ENCODE data around the gene NTM.

The NTM gene

DNA sequence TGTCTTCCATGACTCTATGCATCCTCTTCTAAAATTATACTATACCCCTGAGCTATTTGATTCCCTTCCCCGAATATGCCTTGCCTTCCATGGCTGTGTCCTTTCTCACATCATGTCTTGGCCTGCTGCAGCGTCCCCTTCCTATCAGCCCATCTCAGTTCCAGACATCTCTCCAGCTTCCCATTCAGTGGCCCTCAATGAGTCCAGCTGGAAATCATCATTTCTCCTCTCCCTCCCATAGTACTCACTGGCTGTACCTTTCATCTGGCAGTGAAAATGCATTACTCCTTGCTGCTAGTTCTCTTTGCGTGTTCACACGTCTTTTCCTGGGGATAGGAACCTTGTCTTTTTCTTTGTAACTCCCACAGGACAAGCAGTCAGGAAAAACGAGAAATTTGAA, 486.8 kb downstream of the NTM start:
- ATAC-seq: no peak
- H3K27ac Mint-ChIP-seq: no peak overlapping the region
- H3K36me3 Mint-ChIP-seq: no peaks in the 10 kb centered on the region
- DNase-seq (ENCODE audit: low spot score in 2 of 2): no peak
- H3K9me3 Mint-ChIP-seq: peaks cover 7% of the 10 kb centered on the region
- no peaks in the 10 kb centered on the region for H3K4me1 Mint-ChIP-seq
- H3K4me3 Mint-ChIP-seq: no peak overlapping the region

DNA sequence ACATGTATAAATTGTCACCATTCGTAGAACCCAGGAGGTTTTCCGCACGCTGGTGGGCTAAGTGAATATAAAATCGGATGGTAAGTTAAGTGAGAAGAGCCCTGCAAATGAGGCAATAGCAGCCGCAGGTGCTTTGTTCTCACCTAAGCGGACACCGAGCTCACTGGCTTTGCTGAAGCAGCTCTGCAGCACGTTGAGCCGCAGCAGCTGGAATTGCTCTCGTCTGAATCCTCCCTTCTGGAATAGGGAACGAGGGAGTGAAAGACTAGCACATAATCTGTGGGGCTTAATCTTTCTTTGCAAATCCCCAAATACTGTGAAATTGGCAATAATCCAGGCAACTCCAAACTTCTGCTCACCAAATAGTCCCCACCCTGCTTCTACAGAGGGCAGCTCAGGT, 488.1 kb downstream of the NTM start:
- Mint-ChIP-seq H3K36me3 (no peaks in the 10 kb centered on the region), H3K9me3 (peaks cover 2% of the 10 kb centered on the region), H3K4me1 (no peaks in the 10 kb centered on the region), H3K4me3 (no peak overlapping the region), H3K27ac (no peak overlapping the region)
- ATAC-seq (no peak), DNase-seq (ENCODE audit: low spot score in 2 of 2) (no peak)

DNA sequence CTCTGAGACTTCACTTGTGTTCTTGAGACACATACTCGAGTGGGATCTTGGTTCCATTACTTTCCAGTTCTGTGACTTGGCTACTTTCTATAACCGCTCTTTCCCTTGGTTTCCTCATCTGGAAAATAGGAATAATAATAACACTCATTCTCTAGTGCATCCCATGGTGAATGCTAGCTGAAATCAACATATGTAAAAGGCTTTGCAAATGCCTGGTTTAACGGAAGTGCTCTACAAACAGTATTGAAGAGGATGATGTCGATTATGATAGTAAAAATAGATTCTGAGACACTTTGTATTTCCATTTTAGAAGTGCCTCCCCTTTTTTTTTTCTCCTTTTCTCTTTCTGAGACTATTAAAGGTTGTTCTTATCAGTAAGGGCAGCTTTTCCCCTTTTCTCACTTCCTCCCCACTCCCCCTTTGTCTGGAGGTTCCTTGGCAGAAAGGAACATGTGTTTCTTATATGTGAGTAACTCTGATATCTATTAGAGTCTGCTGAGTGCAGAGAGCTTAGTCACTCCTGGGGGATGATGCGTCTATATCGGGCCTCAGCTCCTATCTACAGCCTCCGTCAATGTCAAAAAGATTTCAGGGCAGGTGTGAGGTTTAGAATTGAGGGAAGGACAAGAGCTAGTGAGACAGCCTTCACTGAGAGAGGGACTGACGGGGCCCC, 489.3 kb downstream of the NTM start:
- ATAC-seq (no peak), DNase-seq (ENCODE audit: low spot score in 2 of 2) (no peak)
- Mint-ChIP-seq H3K27ac (no peak overlapping the region), H3K9me3 (peaks cover 7% of the 10 kb centered on the region), H3K4me1 (no peaks in the 10 kb centered on the region), H3K4me3 (no peak overlapping the region), H3K36me3 (no peaks in the 10 kb centered on the region)

DNA sequence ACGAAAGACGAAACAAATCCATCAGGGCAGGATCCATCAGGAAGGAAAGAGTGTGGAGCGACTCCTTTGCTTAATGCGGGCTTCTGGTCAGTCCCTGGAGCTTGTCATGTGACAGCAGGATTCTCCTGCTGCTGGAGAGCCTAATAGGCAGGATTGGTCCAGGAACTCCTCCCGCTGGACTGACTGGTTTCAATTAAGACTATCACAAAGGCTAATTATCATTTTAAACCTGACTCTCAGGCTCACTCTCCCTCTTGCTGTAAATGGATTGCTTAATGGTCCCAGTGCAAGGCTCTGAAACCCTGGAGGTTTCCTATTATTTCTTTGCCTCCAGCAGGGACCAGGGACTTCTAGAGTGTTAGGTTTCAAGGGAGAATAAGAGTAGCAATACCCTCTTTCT, 493.8 kb downstream of the NTM start:
- DNase-seq (ENCODE audit: low spot score in 2 of 2): no peak

DNA sequence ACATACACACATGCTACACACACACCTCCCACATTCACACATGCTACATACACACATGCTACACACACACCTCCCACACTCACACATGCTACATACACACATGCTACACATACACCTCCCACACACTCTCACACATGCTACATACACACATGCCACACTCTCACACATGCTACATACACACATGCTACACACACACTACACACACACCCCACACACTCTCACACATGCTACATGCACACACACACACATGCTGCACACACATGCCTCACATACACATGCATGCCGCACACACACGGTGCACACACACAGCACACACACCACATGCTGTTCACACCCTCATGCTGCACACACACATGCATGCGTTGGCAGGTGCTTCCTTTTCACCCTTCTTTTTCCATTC, 495.4 kb downstream of the NTM start:
- no peaks in the 10 kb centered on the region for H3K4me1 Mint-ChIP-seq
- peaks cover 17% of the 10 kb centered on the region for H3K9me3 Mint-ChIP-seq
- DNase-seq (ENCODE audit: low spot score in 2 of 2) (no peak), ATAC-seq (no peak)
- no peaks in the 10 kb centered on the region for H3K36me3 Mint-ChIP-seq
- H3K27ac Mint-ChIP-seq: no peak overlapping the region
- no peak overlapping the region for H3K4me3 Mint-ChIP-seq

More for the DNA sequence above, 493.8 kb downstream of the NTM start:
- ATAC-seq: no peak
- Mint-ChIP-seq H3K36me3 (no peaks in the 10 kb centered on the region), H3K27ac (no peak overlapping the region), H3K4me3 (no peak overlapping the region), H3K4me1 (no peaks in the 10 kb centered on the region), H3K9me3 (peaks cover 19% of the 10 kb centered on the region)

DNA sequence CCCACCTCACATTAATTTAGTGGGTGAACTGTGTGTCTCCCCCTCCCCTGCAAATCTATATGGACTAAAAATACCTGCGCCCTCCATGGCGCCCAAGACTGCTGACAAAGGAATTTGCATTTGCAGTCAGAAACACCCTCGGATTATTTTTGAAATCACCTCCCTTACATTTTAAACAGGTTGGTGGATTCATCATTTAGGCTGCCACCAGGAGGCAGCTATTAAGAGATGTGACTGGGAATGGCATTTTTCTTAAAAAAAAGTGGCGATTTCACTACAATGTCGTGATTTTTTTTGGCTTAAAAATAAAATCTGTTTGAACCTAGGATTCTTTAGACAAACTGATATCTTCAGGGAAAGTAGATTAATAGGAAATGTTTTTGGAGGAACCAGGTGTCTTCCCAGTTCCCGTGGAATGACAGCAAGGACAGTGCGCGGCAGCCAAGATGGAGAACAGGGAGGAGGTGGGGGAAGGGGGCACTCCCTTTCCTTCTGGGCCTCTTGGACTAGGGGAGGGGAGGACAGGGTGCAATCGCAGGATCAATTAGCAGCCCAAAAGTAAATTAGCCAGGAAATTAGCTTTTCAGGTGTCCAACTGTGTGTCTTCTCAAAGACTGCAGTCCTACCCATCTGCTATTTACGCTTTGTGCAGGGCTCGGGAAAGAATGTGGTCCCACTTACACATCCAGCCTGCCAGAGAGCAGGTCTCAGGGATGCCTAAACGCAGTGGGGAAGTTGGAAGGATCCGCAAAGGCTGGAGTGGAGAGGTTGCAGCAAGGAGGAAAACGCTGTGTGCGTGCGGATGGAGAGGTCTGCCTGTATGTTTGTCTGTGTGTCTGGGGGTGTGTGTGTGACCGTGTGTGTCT, 496.4 kb downstream of the NTM start:
- no peak overlapping the region for H3K4me3 Mint-ChIP-seq
- H3K27ac Mint-ChIP-seq: no peak overlapping the region
- peaks cover 17% of the 10 kb centered on the region for H3K9me3 Mint-ChIP-seq
- H3K36me3 Mint-ChIP-seq: no peaks in the 10 kb centered on the region
- no peaks in the 10 kb centered on the region for H3K4me1 Mint-ChIP-seq
- ATAC-seq: no peak
- no peak for DNase-seq (ENCODE audit: low spot score in 2 of 2)

DNA sequence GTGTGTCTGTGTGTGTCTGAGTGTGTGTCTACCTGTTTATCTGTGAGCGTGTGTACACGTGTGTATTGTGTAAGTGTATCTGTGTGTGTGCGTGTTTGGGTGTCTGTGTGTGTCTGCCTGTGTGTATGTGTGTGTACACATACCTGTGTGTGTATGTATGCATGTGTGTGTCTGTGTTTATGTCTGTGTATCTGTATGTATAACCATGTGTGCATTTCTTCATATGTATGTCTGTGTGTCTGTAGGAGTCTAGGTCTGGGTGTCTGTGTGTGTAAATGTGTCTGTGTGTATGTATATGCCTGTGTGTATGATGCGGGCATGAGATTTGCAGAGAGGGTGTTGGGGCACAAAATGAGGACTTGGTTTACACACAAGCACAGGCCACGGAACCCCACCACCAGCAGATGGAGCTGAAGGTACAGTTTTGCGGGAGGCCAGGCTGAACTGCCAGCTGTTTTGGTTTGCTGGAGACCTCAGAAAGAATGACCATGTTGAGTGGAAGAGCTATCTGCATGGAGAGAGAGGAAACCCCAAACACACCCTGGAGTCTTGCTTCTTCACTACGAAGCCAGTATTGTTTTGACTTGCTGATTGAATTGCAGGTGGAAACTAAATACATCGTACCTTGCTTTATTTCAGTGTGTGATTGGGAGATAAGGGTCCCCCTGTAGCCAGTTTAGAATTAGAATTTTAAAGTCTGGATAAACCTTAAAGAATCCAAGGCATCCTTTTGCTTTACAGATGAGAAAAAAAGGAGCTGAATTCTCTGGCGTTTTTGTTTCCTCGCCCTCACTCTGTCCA, 497.2 kb downstream of the NTM start:
- no peaks in the 10 kb centered on the region for H3K4me1 Mint-ChIP-seq
- no peaks in the 10 kb centered on the region for H3K36me3 Mint-ChIP-seq
- peaks cover 17% of the 10 kb centered on the region for H3K9me3 Mint-ChIP-seq
- no peak overlapping the region for H3K27ac Mint-ChIP-seq
- DNase-seq (ENCODE audit: low spot score in 2 of 2): no peak
- no peak overlapping the region for H3K4me3 Mint-ChIP-seq
- ATAC-seq: no peak

DNA sequence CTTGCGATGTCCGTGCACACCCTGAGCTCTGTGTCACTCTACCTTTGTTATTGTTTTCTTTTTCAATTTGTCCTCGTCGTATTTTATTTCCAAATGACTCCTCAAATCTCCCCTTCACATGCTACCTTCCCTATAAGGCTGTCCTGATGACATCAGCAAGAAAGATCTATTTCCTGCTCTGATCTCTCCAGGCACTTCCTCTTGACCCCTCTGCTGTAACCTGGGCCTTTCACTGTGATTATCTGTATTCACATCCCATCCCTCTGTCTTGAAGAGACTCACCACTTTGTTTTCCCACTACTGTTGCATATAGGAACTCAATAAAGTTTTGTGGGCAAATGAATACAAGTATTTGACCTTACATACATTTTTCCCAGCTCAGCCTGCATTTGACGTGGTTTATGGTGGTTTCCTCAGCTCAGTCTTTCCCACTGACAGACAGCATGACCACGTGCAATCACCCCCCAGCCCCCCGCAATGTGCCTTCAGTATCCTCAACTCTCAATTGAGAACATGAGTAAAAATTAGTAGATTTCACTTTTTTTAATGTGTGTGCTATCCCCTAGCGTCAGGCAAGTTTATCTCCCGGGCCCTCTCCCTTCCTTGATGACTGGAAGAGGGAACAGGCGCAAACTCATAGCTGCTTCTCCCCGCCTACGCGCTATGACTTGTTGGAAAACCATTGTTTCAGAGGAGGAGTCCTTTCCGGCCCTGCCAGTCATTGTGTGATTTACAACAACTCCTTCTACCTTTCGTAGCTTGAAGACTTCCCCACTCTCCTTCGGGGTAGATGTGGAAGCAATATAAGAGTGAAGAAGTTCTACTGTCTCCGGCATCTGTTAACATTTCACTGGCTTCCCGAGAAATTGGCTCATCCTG, 498.5 kb downstream of the NTM start:
- Mint-ChIP-seq H3K4me3 (no peak overlapping the region), H3K27ac (no peak overlapping the region), H3K36me3 (no peaks in the 10 kb centered on the region), H3K4me1 (no peaks in the 10 kb centered on the region), H3K9me3 (peaks cover 13% of the 10 kb centered on the region)
- no peak for ATAC-seq
- DNase-seq (ENCODE audit: low spot score in 2 of 2): no peak

DNA sequence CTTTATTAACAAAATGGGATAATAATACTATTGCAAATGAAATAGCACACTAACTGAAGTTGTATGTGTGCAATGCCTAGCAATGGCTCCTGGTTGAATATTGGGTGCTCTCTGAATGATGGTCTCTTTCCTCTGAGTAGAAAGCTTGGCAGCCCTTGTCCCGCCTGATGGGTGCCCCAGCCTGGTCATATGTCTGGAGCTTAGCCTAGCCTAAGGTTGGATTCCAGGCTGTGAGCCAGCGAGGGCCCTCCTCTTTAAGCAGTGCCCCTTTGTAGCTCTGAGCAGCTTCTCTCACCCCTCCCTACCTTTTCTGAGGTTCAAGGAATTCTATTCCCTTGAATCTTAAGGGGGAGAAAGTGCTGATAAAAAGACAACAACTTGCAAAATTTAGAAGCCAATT, 499.9 kb downstream of the NTM start:
- H3K9me3 Mint-ChIP-seq: peaks cover 12% of the 10 kb centered on the region
- no peaks in the 10 kb centered on the region for H3K36me3 Mint-ChIP-seq
- no peak overlapping the region for H3K4me3 Mint-ChIP-seq
- no peak overlapping the region for H3K27ac Mint-ChIP-seq
- DNase-seq (ENCODE audit: low spot score in 2 of 2): no peak
- no peaks in the 10 kb centered on the region for H3K4me1 Mint-ChIP-seq
- ATAC-seq: no peak

DNA sequence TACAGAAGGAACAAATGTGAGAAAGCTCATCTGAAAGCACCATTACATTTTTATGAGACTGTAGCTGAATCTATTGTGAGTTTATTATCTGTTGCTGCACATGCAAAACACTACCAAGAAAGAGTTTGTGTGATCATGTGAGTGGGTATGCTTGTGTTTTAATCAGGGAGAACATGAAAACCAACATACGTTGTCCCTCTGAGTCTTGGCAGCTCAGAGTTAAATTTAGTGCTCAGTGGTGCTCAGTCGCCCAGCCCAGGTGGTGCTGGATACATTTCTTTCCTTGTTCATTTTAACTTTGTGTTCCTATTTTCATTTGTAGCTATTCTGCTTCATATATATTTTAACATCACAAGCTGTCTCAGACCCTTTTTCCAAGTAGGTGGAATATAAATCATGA, 500.6 kb downstream of the NTM start:
- peaks cover 9% of the 10 kb centered on the region for H3K9me3 Mint-ChIP-seq
- H3K4me1 Mint-ChIP-seq: no peaks in the 10 kb centered on the region
- DNase-seq (ENCODE audit: low spot score in 2 of 2) (no peak), ATAC-seq (no peak)
- H3K36me3 Mint-ChIP-seq: no peaks in the 10 kb centered on the region
- no peak overlapping the region for H3K27ac Mint-ChIP-seq
- no peak overlapping the region for H3K4me3 Mint-ChIP-seq

DNA sequence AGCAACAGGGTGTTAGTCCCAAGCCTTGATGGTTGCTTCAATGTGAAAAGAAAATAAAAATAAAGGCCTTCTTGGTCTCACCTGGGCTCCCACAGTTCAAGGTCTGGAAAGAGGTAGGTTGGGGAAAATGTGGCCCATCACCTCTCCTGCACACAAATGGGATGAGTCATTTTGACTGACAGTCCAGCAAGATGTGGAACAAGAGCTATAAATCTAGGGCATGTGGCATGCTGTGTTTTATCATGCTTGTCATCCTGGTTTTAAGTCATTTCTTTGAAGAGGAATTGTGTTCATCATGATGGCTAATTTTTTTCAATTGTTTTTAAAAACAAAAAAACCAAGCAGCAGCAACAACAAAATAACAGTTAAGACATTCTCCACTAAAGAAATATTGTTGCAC, 503.7 kb downstream of the NTM start:
- no peak overlapping the region for H3K27ac Mint-ChIP-seq
- no peak for ATAC-seq
- no peaks in the 10 kb centered on the region for H3K36me3 Mint-ChIP-seq
- no peaks in the 10 kb centered on the region for H3K9me3 Mint-ChIP-seq
- H3K4me1 Mint-ChIP-seq: no peaks in the 10 kb centered on the region
- no peak for DNase-seq (ENCODE audit: low spot score in 2 of 2)
- H3K4me3 Mint-ChIP-seq: no peak overlapping the region

DNA sequence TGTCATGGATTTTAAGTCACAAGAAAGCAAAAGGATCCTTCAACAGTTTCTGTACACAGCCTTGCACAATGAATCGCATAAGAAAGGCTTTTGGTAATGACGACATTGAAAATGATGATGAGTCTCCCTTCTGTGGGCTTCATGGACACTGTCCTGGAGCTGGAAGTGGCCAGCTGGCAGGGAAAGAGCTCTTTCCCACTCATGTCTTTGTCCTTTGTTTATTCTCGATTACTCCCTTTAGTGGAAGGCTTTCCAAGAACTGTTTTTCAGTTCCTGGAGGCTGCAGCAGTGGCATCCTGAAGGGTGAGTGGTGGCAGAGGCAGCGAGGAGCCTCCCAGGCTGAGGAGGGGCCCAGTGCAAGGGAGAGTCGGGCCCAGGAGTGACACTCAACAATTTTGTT, 505.2 kb downstream of the NTM start:
- DNase-seq (ENCODE audit: low spot score in 2 of 2) (no peak), ATAC-seq (no peak)
- Mint-ChIP-seq H3K36me3 (no peaks in the 10 kb centered on the region), H3K9me3 (peaks cover 5% of the 10 kb centered on the region), H3K4me3 (no peak overlapping the region), H3K27ac (no peak overlapping the region), H3K4me1 (no peaks in the 10 kb centered on the region)

DNA sequence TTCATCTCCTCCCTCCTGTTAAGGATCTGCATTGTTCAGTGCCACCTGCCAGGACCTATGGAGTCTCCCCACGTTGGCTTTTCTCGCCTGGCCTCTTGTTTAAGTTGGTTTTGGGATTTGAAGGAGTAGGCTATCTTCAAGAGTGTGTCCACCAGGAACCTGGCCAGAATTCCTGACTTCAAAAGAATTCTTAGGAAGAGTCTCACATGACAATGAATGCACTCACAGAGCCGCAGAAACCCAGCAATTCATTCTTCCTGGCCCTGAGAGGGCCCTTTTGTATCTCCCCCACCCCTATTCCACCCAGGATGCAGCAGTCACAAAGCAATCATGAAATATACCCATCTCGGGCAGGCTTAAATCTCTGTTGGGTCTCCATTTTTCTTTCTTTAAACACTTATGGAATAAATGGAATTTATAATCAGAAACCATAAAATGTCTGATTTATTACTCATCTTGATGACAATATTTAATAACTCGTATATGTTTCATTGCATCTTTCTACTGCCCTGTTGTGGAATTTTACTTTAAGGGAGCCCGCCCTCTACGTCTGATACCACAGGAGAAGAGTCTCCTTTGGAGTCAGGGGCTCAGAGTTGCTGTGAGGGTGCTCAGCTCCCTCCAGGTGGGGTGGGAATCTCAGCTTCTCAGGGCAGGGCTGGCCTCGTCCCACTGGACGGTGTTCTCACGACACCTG, 507.0 kb downstream of the NTM start:
- no peak overlapping the region for H3K27ac Mint-ChIP-seq
- DNase-seq (ENCODE audit: low spot score in 2 of 2) (no peak), ATAC-seq (no peak)
- H3K4me1 Mint-ChIP-seq: no peaks in the 10 kb centered on the region
- H3K4me3 Mint-ChIP-seq: no peak overlapping the region
- H3K36me3 Mint-ChIP-seq: no peaks in the 10 kb centered on the region
- peaks cover 5% of the 10 kb centered on the region for H3K9me3 Mint-ChIP-seq

DNA sequence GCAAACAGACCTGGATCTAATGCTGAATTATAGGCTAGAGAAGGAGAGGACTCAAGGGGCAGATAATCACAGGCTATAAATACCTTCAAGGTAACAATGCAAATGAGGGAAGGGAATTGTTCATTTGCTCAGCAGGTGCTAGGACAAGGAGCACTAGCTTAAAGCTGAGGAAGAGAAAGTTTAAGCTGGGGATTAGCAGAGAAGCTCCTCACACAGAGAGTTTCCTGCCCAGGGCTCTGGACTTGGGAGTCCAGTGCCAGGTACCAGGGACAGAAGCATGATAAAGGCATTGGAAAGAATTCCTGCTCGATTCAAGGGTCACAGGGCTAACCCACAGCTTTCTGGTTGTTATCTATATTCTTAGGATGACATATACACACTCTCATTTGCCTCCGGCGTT, 509.9 kb downstream of the NTM start:
- Mint-ChIP-seq H3K36me3 (no peaks in the 10 kb centered on the region), H3K4me3 (no peak overlapping the region), H3K27ac (no peak overlapping the region), H3K9me3 (peaks cover 5% of the 10 kb centered on the region), H3K4me1 (no peaks in the 10 kb centered on the region)
- ATAC-seq: no peak
- DNase-seq (ENCODE audit: low spot score in 2 of 2): no peak

Data from stimulated activated effector memory CD8-positive, alpha-beta T cell treated with anti-CD3 and anti-CD28 coated beads, Interleukin-12 subunit alpha, Interleukin-12 subunit beta, amount 100 ng/mL, for 72 hours (primary cell).